Stimulated activated CD4-positive, alpha-beta T cell treated with anti-CD3 and anti-CD28 coated beads, Interleukin-12 subunit alpha, Interleukin-12 subunit beta, amount 100 ng/mL, for 4 hours (primary cell): ENCODE data around the gene HSBP1.

Experiments
- DNase-seq: peaks from one replicate; pipeline ENCODE4 v3.0.0-alpha.2; 2020

Gene HSBP1

GRCh38 chr16:83840060-83840617, 32.4 kb downstream of the HSBP1 start:
- no peak for DNase-seq

- DNase-seq = no peak
These were observed 34.5 kb downstream of the HSBP1 start for GRCh38 chr16:83842291-83842690.

GRCh38 chr16:83842756-83843507, 35.2 kb downstream of the HSBP1 start:
- DNase-seq = no peak

- no peak for DNase-seq
These were observed 35.9 kb downstream of the HSBP1 start for GRCh38 chr16:83843657-83844056.

GRCh38 chr16:83845263-83845662, 37.5 kb downstream of the HSBP1 start:
- DNase-seq = no peak

GRCh38 chr16:83847371-83848225, 39.8 kb downstream of the HSBP1 start:
- no peak for DNase-seq

- no peak for DNase-seq
These were observed 41.6 kb downstream of the HSBP1 start for GRCh38 chr16:83849421-83849820.

- no peak for DNase-seq
These were observed 43.2 kb downstream of the HSBP1 start for GRCh38 chr16:83850947-83851346.

GRCh38 chr16:83851473-83851872, 43.7 kb downstream of the HSBP1 start:
- DNase-seq = no peak

GRCh38 chr16:83852774-83853173, 45.0 kb downstream of the HSBP1 start:
- no peak for DNase-seq

GRCh38 chr16:83853834-83854233, 46.1 kb downstream of the HSBP1 start:
- DNase-seq = no peak

GRCh38 chr16:83854420-83854819, 46.6 kb downstream of the HSBP1 start:
- DNase-seq = no peak

- no peak for DNase-seq
These were observed 49.0 kb downstream of the HSBP1 start for GRCh38 chr16:83856792-83857191.

GRCh38 chr16:83859265-83859664, 51.5 kb downstream of the HSBP1 start:
- DNase-seq = no peak

GRCh38 chr16:83862661-83863060, 54.9 kb downstream of the HSBP1 start:
- no peak for DNase-seq

GRCh38 chr16:83863682-83864081, 55.9 kb downstream of the HSBP1 start:
- DNase-seq = no peak
